Measurements from ENCODE around the gene NABP2.
"Not testable (repeated sequence)": the region's sequence is repeated elsewhere in the genome, so short reads cannot be mapped to it uniquely, and the experiment has no call there.

The NABP2 gene

GRCh38 chr12:56271031-56271430 lies 46.9 kb downstream of the NABP2 start:
- in situ Hi-C loops (cut with MboI; ENCODE audit: low sequenced_read_pairs) = no loop called here

- in situ Hi-C loops (cut with MboI; ENCODE audit: low sequenced_read_pairs) = not testable (repeated sequence)
These were observed 48.3 kb downstream of the NABP2 start for GRCh38 chr12:56272468-56272867.

- in situ Hi-C loops (cut with MboI; ENCODE audit: low sequenced_read_pairs) = no loop called here
These were observed 50.2 kb downstream of the NABP2 start for GRCh38 chr12:56274299-56274698.

GRCh38 chr12:56278905-56279304 lies 54.8 kb downstream of the NABP2 start:
- in situ Hi-C loops (cut with MboI; ENCODE audit: low sequenced_read_pairs) = no loop called here
